SK-N-SH (cell line): Measurements from ENCODE around the gene BTD. TPM values are rescaled to one million over a fixed set of nuclear protein-coding genes. Genes with fewer than 3 reads are reported as not detected.

Experiments
- CTCF ChIA-PET: fragments of 300-600, 350-600 bp; formaldehyde crosslinking; extraction: SDS; loops from one replicate; lab custom pipeline; 2021; lab: Yijun Ruan, JAX
- POLR2A ChIA-PET: fragments of 350-600 bp; sonication (Branson Sonifier 250); formaldehyde crosslinking; extraction: SDS; loops from one replicate; lab custom pipeline; 2020; ENCODE audit warnings: antibody characterized with exemption, inconsistent platforms; lab: Yijun Ruan, JAX
- DNase-seq: peaks from one replicate; pipeline ENCODE4 v3.0.0; 2012
- H2AFZ ChIP-seq: fragments of 200-600 bp; sonication (generic); 2 replicates; pipeline ENCODE4 v1.8.1; 2016; ENCODE audit warnings: antibody characterized with exemption, mild to moderate bottlenecking, low read depth
- H3F3A ChIP-seq: fragments of 200-600 bp; sonication (generic); replicated peaks from 2 replicates; pipeline ENCODE3; 2016; ENCODE audit warnings: antibody characterized with exemption, mild to moderate bottlenecking; ENCODE audit not compliant: insufficient read depth
- H3K27ac ChIP-seq, 2 experiments: fragments of 200-500 bp in 1 of 2; fragments of 200-600 bp in 1 of 2; sonication (Bioruptor generic) in 1 of 2; sonication (generic), shearing (Covaris generic) in 1 of 2; 2 replicates each; pipeline versions ENCODE4 v1.5.1 to v1.6.1; 2014 to 2016; ENCODE audit warnings: low read depth in 2 of 2, inconsistent platforms in 1 of 2, low read length in 1 of 2, mild to moderate bottlenecking in 1 of 2, mixed read lengths in 1 of 2
- H3K27me3 ChIP-seq: fragments of 200-600 bp; sonication (generic), shearing (Covaris generic); 2 replicates; pipeline ENCODE4 v1.6.1; 2016; ENCODE audit warnings: mixed run types; ENCODE audit not compliant: insufficient read depth
- H3K36me3 ChIP-seq, 2 experiments: fragments of 200-500 bp in 1 of 2; fragments of 200-600 bp in 1 of 2; sonication (Bioruptor generic) in 1 of 2; sonication (generic) in 1 of 2; replicated peaks in 1 of 2; 2 replicates each; pipeline versions ENCODE3 to v1.5.1; 2014 to 2016; ENCODE audit warnings: low read length in 1 of 2, mild to moderate bottlenecking in 1 of 2; ENCODE audit not compliant: insufficient read depth in 2 of 2, control insufficient read depth in 1 of 2
- H3K4me1 ChIP-seq, 2 experiments: fragments of 200-500 bp in 1 of 2; fragments of 200-600 bp in 1 of 2; sonication (Bioruptor generic) in 1 of 2; sonication (generic), shearing (Covaris generic) in 1 of 2; 2 replicates each; pipeline versions ENCODE4 v1.5.1 to v1.6.1; 2014 to 2016; ENCODE audit warnings: low read depth in 1 of 2, low read length in 1 of 2, mixed run types in 1 of 2; ENCODE audit not compliant: insufficient read depth in 2 of 2, control insufficient read depth in 1 of 2
- H3K4me2 ChIP-seq: fragments of 200-600 bp; sonication (generic), shearing (Covaris generic); 2 replicates; pipeline ENCODE4 v1.6.1; 2017; ENCODE audit warnings: mixed run types
- H3K4me3 ChIP-seq, 2 experiments: fragments of 200-500 bp in 1 of 2; fragments of 200-600 bp in 1 of 2; sonication (Bioruptor generic) in 1 of 2; sonication (generic), shearing (Covaris generic) in 1 of 2; 2 replicates each; pipeline versions ENCODE4 v1.5.1 to v1.8.1; 2014 to 2016; ENCODE audit warnings: low read depth in 2 of 2, inconsistent platforms in 1 of 2, low read length in 1 of 2, mild to moderate bottlenecking in 1 of 2, mixed read lengths in 1 of 2, moderate library complexity in 1 of 2
- H3K79me2 ChIP-seq: fragments of 200-600 bp; sonication (generic); 2 replicates; pipeline ENCODE4 v1.8.1; 2017; ENCODE audit warnings: mild to moderate bottlenecking; ENCODE audit not compliant: insufficient read depth
- H3K9ac ChIP-seq: fragments of 200-600 bp; sonication (generic); 2 replicates; pipeline ENCODE4 v1.6.1; 2017; ENCODE audit warnings: mixed run types
- H3K9me2 ChIP-seq: fragments of 200-600 bp; sonication (generic); 2 replicates; pipeline ENCODE4 v1.6.1; 2017; ENCODE audit warnings: mixed run types
- H3K9me3 ChIP-seq: fragments of 200-600 bp; sonication (generic); 2 replicates; pipeline ENCODE4 v1.6.1; 2017; ENCODE audit warnings: mixed run types, mild to moderate bottlenecking, moderate library complexity
- H4K20me1 ChIP-seq: fragments of 200-600 bp; sonication (generic); 2 replicates; pipeline ENCODE4 v1.6.1; 2017; ENCODE audit warnings: mild to moderate bottlenecking, mixed run types; ENCODE audit not compliant: insufficient read depth
- CHD2 ChIP-seq: fragments of 150-350 bp; IDR thresholded peaks from 2 replicates; pipeline ENCODE4 v1.6.1; 2018; ENCODE audit warnings: low read length; ENCODE audit not compliant: partially characterized antibody
- CTCF ChIP-seq: fragments of 200-600 bp; sonication (generic); IDR thresholded peaks from 2 replicates; pipeline ENCODE4 v1.6.1; 2017; ENCODE audit warnings: antibody characterized with exemption, mild to moderate bottlenecking, moderate library complexity
- EZH2phosphoT487 ChIP-seq: fragments of 200-600 bp; sonication (generic); IDR thresholded peaks from 2 replicates; pipeline ENCODE4 v1.6.1; 2017; ENCODE audit warnings: low read depth, mixed run types, mild to moderate bottlenecking, antibody characterized with exemption, moderate library complexity, borderline replicate concordance
- GABPA ChIP-seq: IDR thresholded peaks from 2 replicates; pipeline ENCODE4 v1.4.0; 2012; ENCODE audit warnings: low read depth, mild to moderate bottlenecking
- IRF3 ChIP-seq: fragments of 150-350 bp; IDR thresholded peaks from 2 replicates; pipeline ENCODE4 v1.6.1; 2016; ENCODE audit warnings: mild to moderate bottlenecking, low read depth, low read length
- JUND ChIP-seq: IDR thresholded peaks from 2 replicates; pipeline ENCODE4 v1.4.0; 2012
- MXI1 ChIP-seq: IDR thresholded peaks from 2 replicates; pipeline ENCODE4 v1.6.1; 2012; ENCODE audit warnings: mild to moderate bottlenecking, low read depth, low read length, improper control_type of control experiment
- NFIC ChIP-seq: IDR thresholded peaks from 2 replicates; pipeline ENCODE4 v1.4.0; 2012; ENCODE audit warnings: borderline replicate concordance
- PBX3 ChIP-seq: IDR thresholded peaks from 2 replicates; pipeline ENCODE4; 2012
- RAD21 ChIP-seq: IDR thresholded peaks from 2 replicates; pipeline ENCODE4 v1.6.1; 2012; ENCODE audit warnings: mild to moderate bottlenecking, low read length
- REST ChIP-seq: IDR thresholded peaks from 2 replicates; pipeline ENCODE4 v1.6.1; 2012; ENCODE audit warnings: mild to moderate bottlenecking, low read depth, low read length, moderate library complexity
- RFX5 ChIP-seq: IDR thresholded peaks from 2 replicates; pipeline ENCODE4 v1.6.1; 2012; ENCODE audit warnings: mild to moderate bottlenecking, improper control_type of control experiment, low read length
- RXRA ChIP-seq: IDR thresholded peaks from 2 replicates; pipeline ENCODE4 v1.4.0; 2012; ENCODE audit warnings: low read depth, mild to moderate bottlenecking, borderline replicate concordance
- SIN3A ChIP-seq: IDR thresholded peaks from 2 replicates; pipeline ENCODE4 v1.6.1; 2012; ENCODE audit warnings: low read depth, mild to moderate bottlenecking, low read length, moderate library complexity, borderline replicate concordance
- SMC3 ChIP-seq: IDR thresholded peaks from 2 replicates; pipeline ENCODE4 v1.6.1; 2012; ENCODE audit warnings: low read depth, low read length, improper control_type of control experiment
- TCF12 ChIP-seq: IDR thresholded peaks from 2 replicates; pipeline ENCODE4 v1.4.0; 2012
- TEAD4 ChIP-seq: IDR thresholded peaks from 2 replicates; pipeline ENCODE4 v1.4.0; 2012; ENCODE audit warnings: mild to moderate bottlenecking, borderline replicate concordance; ENCODE audit not compliant: insufficient read depth
- WGBS: methylation state at CpG from one replicate; pipeline ENCODE4 v1.1.6; 2017; ENCODE audit warnings: low lambda C conversion rate; 5-methylcytosine and 5-hydroxymethylcytosine counted together
- polyA plus RNA-seq, 3 experiments: library from polyadenylated mRNA; depleted of rRNA; stranded (reverse); fragments of >200 nt; gene quantifications; 2 replicates each; pipeline ENCODE4 v1.2.3, GENCODE V29; 2012

BTD gene
- polyA plus RNA-seq, 1 of the 3 experiments (the other 2 are of a cell fraction), result 23.6 TPM

GRCh38 chr3:15667484-15667883 is 65.9 kb downstream of the BTD start:
- Histone ChIP-seq H4K20me1 (no peaks in the 10 kb centered on the region), H3K79me2 (no peaks in the 10 kb centered on the region), H3K9me3 (no peaks in the 10 kb centered on the region), H3F3A (peaks cover 64% of the 10 kb centered on the region), H3K27ac (no peak overlapping the region), H3K4me2 (no peak overlapping the region), H3K27me3 (no peaks in the 10 kb centered on the region), H3K9ac (no peak overlapping the region), H2AFZ (no peak overlapping the region), H3K4me1 (no peaks in the 10 kb centered on the region; a peak in 1 of 4 replicates), H3K36me3 (peaks cover 60 to 74% of the 10 kb centered on the region in 2 experiments), H3K9me2 (no peaks in the 10 kb centered on the region), H3K4me3 (no peak overlapping the region)
- 100% methylated on average over 3 of the region's 3 CpGs for WGBS
- TF ChIP-seq CHD2 (no peak), JUND (no peak), SIN3A (no peak), RFX5 (no peak), NFIC (no peak), GABPA (no peak), PBX3 (no peak), RAD21 (no peak), IRF3 (no peak), TEAD4 (no peak)
- no peak for DNase-seq
- ChIA-PET POLR2A (no interaction called here), CTCF (no interaction called here)

GRCh38 chr3:15673536-15673935 is 72.0 kb downstream of the BTD start:
- H3K9me2 ChIP-seq, result no peaks in the 10 kb centered on the region
- H3K4me3 ChIP-seq, result no peak overlapping the region
- no peak overlapping the region for H3K9ac ChIP-seq
- ChIA-PET CTCF (no interaction called here), POLR2A (no interaction called here)
- H3F3A ChIP-seq, result peaks cover 56% of the 10 kb centered on the region
- WGBS, result 92% methylated on average over 1 of the region's 1 CpG
- DNase-seq, result no peak
- no peaks in the 10 kb centered on the region for H3K9me3 ChIP-seq
- H2AFZ ChIP-seq, result no peak overlapping the region
- H4K20me1 ChIP-seq, result no peaks in the 10 kb centered on the region
- H3K4me2 ChIP-seq, result no peak overlapping the region
- H3K36me3 ChIP-seq, result peaks cover 81 to 98% of the 10 kb centered on the region in 2 experiments
- H3K27me3 ChIP-seq, result no peaks in the 10 kb centered on the region
- H3K79me2 ChIP-seq, result peaks cover 11% of the 10 kb centered on the region
- TF ChIP-seq IRF3 (no peak), RAD21 (no peak), EZH2phosphoT487 (no peak), JUND (no peak), MXI1 (no peak), CTCF (no peak), SMC3 (no peak), REST (no peak), RFX5 (no peak), RXRA (no peak), TCF12 (no peak)
- H3K4me1 ChIP-seq, result peaks cover 0 to 10% of the 10 kb centered on the region in 2 experiments; a peak in 3 of 4 replicates
- no peak overlapping the region for H3K27ac ChIP-seq
